ACHN (cell line): ENCODE data around the gene TICAM2.
A peak's percentile ranks its signal among the peaks of the same experiment; 100 is the strongest.

ENCODE experiments used
- DNase-seq: peaks from one replicate; pipeline ENCODE4 v3.0.0-alpha.2; 2015
- in situ Hi-C: cut with HindIII; loops from 2 replicates; pipeline ENCODE4 v1.10.0; 2017; ENCODE audit warnings: low sequenced_read_pairs, low pct_ligation_motif_present, low pct_unique_long_range_greater_than_20kb

Gene TICAM2

DNA sequence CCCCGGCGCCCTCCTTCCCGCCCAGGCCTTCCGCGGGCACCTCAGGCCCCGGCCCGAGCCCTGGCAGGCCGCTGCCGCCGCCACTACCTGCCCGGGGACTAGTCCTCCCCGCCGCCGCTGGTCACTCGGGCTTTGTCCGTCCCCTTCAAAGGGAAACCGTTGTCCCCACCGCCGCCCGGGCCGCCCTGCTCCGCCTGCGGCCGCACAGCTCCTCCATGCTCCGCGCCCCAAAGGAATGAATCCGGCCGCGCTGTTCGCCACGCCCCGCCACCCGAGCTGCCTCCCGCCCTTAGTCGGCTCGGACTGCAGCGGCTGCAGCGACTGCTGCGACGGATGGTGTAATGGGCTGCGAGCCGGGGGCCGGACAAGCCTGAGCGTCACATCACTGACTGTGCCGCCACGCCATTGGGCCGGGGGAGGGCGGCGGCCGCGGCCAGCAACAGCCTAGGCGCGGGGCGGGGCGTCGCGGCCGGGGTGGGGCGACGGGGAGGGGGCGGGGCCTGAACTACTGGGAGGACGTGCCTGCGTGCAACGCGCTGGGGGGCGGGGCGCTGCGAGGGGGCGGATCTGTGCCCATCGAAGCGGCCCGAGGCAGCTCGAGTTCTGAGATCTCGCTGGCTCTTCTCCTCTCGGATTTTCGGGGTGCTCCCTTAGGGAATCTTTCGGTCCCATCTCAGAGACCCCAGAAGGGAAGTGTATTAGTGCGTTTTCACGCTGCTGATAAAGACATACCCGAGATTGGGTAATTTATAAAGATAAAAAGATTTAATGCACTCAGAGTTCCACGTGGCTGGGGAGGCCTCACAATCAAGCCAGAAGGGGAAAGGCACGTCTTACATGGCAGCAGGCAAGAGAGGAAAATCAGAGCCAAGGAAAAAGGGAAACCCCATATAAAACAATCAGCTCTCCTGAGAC is 57.6 kb downstream of the TICAM2 start, which contains the start of gene FEM1C:
FEM1C (minus strand) TSS at position 340 of the 915 bp plus-strand sequence. CDS start 1,282 bp downstream, outside the sequence.
- in situ Hi-C loops = no loop called here
- DNase-seq = peak; percentile 93

DNA sequence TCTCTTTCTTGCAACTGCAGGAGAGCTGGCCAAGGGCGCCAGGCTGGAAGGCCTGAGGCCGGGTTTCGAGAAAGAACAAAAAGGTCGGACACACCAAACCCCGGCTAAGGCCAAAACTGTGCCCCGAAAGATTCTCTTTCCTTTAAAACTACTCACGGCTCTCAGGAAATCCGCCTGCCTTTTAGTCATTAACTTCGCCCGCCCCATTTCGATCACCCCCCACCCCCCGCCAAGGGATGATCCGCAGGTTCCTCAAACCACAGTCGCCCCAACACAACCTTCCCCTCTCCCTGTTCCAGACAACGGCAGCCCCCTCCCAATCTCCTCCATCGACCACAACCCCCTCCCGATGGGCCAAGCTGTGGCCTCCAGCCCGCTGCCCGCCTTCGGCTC is 58.2 kb downstream of the TICAM2 start:
- no peak for DNase-seq
- in situ Hi-C loops = no loop called here

DNA sequence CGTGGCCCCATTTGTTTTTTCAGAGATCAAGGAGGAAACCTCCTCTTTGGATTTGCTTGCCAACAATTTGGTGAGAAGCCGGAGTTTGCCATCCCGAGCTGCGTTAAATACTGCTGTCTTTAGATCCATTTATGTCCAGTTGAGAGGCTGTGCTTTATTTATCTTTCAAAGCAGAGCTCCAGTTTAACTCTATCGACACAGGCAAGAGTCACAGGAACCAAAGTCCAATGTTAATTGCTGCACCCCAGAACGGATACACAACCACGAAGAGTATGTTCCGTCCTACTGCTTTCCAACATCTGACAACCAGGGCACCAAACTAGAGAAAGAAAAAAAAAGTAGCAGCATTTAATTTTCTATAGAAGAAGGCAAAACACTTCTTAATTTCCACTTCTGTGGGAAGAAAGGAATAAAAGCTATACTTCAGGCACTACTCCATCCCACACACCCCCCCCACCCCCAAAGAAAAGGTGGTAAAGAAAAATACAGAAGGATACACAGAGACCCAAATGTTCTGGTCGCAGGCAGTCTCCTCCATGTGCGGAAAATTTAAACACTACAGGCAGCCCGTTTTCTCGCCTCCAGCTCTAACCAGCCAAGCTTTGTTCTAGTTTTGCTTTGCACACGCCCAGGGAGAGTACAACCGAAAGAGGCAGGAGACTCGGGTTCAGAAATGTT is 58.8 kb downstream of the TICAM2 start:
- in situ Hi-C loops = no loop called here
- peak; percentile 58 for DNase-seq

DNA sequence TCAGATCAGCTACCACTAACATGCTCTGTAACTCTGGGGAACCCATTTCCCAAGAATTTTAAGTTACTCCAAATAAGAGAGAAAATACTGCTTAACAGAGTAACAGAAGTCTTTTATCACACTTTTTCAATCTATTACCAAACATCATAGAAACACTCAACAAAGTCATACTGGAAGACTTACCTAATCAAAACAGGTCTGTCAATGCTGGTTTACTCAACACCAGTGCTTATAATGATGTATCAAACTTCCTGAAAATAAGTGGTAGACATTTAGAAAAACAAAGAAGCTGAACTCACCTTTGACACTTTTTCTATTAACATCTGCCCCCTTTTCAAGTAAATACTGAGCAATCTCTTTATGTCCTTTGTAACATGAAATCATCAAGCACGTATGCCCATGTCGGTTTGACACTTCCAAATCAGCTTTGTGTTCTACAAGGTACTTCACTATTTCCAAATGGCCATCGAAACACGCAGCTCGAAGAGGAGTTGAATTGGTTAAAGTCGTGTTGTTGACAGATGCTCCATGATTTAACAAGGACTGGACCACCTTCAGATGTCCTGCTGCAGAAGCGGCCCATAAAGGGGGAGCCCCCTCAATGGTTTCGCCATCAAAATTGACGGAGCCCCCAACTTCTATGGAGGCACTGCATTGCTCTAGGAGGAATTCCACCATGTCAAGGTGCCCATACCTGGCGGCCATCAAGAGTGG is 59.5 kb downstream of the TICAM2 start:
- DNase-seq = no peak

DNA sequence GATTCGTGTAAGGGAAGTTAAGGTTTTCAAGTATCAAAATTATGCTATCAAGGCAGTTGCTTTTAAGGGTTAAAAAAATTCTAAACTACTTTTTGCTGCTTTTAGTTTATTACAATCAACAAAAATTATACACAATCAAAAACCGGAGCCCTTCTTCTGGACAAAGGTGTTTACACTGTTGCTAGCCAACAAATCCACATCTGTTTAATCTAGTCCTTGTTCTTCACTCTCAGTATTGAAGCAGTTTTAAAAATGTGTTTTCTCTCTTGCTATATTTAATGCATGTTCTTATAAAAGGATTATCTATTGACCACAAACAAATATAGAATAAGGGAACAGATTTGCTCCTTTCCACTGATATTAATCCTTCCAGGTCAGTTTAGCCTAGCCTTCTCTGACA is 60.2 kb downstream of the TICAM2 start:
- in situ Hi-C loops = no loop called here
- no peak for DNase-seq

More for the DNA sequence above, 59.5 kb downstream of the TICAM2 start:
- in situ Hi-C loops = no loop called here

DNA sequence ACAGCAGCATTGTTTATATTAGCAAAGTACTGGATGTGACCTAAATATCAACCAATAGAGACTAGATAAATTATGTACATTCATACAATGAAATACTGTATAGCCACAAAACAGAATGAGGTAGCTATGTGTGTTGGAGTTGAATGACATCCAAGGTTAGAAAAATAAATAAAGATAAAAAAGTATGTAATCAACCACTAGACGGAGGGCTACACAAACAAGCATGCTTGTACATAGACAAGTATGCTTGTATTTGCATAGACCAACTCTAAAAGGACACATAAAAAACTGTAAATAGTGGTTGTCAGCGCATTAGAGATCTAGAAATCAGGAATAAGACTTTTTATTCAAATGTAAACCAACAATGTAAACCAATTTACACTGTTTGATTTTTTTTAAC is 60.7 kb downstream of the TICAM2 start:
- in situ Hi-C loops = no loop called here

DNA sequence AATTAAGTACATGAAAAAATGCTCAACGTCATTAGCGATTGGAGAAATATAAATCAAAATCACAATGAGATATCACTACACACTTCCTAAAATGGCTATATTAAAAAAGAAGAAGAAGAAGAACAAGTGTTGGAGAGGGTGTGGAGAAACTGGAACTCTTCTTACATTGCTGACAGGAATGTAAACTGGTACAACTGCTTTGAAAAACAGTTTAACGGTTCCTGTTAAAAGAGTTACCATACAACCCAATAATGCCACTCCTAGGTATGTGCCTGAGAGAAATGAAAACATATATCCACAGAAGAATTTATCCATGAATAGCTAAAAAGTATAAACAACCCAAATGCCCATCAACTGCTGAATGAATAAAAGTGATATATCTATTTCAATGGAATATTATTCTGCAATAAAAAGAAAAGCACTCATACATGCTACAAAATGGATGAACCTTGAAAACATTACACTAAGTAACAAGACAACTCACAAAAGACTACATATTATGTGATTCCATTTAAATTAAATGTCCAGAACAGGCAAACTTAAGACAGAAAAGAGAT is 66.7 kb downstream of the TICAM2 start:
- in situ Hi-C loops = no loop called here
- DNase-seq = no peak

More for the DNA sequence above, 60.7 kb downstream of the TICAM2 start:
- no peak for DNase-seq

DNA sequence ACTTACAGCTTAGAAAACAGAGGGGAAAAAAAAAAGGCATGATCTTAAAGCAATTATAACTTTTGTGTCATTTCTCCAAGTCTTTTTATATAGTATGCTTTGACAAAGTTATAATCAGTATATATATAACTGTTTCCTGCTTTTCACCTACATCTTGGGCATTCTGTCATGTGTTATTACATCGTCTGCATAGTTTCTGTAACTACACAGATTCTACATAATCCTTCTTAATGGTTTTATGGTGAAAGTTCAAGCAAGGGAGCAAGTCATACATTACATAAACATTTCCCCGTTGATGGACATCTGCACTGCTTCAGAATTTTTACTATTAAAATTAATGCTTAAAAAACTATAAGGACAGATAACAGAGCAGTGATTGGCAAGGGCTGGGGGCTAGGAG is 69.8 kb downstream of the TICAM2 start:
- in situ Hi-C loops = no loop called here
- no peak for DNase-seq

DNA sequence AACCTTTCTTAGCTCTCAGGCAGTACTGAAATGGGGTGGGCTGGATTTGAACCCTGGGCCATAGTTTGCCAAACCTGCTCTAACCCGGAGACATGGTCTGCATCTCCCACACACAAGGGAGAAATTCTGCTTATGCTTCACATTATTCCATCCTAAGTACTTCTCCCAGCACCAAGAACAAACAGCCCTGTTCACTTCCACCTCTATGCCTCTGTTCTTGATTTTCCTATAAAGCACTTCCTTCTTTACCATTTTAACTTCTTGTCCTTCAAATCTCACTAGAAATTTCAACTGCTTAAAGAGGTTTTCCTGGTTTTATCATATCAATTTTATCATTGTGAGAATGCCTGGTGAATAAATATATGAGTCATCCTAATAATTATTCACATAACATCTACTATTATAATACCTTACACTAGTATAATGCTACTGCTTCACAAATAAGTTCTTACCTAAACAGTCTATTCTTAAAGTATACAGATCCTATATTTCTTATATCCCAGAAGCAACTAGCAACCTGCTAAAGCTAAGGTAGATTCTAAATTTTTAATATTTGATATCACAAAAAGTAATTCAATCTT is 70.4 kb downstream of the TICAM2 start:
- no peak for DNase-seq
- in situ Hi-C loops = no loop called here

DNA sequence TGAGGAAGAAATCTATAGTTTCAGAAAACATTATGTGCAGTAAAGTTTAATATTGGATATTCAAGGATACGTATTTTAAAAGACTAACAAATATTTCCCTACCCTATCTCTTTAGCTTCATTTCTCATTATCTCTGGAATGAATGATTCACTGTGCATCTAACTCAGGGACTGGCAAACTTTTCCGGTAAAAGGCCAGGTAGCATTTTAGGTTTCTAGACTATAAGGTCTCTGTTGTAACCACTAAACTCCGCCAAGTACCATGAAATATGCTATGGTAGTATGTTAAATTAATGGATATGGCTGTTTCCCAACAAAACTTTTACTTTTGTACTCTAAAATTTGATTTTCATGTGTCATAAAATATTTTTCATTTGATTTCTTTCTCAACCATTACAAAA is 70.9 kb downstream of the TICAM2 start:
- DNase-seq = no peak

DNA sequence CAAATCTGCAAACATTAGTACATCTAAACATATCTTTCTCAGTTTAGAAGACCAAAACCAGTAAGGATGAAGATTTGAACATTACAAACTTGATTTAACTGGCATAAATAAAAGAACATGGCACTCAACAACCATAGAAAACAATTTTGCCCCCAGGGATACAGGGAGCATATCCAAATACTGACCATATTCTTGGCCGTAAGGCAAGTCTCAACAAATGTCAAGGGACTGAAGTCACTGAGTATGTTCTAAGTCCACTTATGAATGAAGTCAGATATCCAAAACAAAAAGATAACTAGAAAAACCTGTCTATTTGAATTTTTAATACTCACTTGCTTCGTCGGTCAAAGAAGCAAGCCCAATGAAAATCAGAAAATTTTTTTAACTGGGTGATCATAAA is 71.9 kb downstream of the TICAM2 start:
- DNase-seq = no peak
- in situ Hi-C loops = no loop called here

More for the DNA sequence above, 70.9 kb downstream of the TICAM2 start:
- in situ Hi-C loops = no loop called here
